HCT116 (cell line): ENCODE measurements around the gene ADRA1B. TPM values are rescaled to one million over a fixed set of nuclear protein-coding genes. Genes with fewer than 3 reads are reported as not detected.
A peak's percentile ranks its signal among the peaks of the same experiment; 100 is the strongest.

Experiments used
- ATAC-seq: fragments of 200-7000 bp; cut with Tn5 transposase; 2 replicates; pipeline ENCODE4 v1.9.1; 2020; ENCODE audit warnings: mild to moderate bottlenecking, moderate library complexity
- BruUV-seq: library from RNA; stranded (reverse); fragments of 400-500 nt; replicated peaks from 2 replicates; lab custom pipeline; 2021; lab: Mats Ljungman, UMichigan
- CTCF ChIA-PET: fragments of 300-600 bp; sonication (Branson Sonifier 250); formaldehyde crosslinking; loops from one replicate; lab custom pipeline; 2021; ENCODE audit warnings: antibody characterized with exemption; lab: Charles Lee
- POLR2A ChIA-PET: fragments of 300-600, 350-600 bp; sonication (Branson Sonifier 250); formaldehyde crosslinking; loops from one replicate; lab custom pipeline; 2021; ENCODE audit warnings: antibody characterized with exemption; lab: Charles Lee
- RAD21 ChIA-PET, 2 experiments: fragments of 300-600 bp; sonication (Branson Sonifier 250); formaldehyde crosslinking; loops; one replicate each; lab custom pipeline; 2023; ENCODE audit warnings: low total read pairs in 2 of 2; ENCODE audit not compliant: uncharacterized antibody in 2 of 2, unreplicated experiment in 2 of 2, low non-redundant PET in 1 of 2; lab: Charles Lee
- DNase-seq: peaks from one replicate; pipeline ENCODE4 v3.0.0-alpha.2; 2010; ENCODE audit warnings: low read depth, low spot score
- H2AFZ ChIP-seq: fragments of 200-600 bp; shearing (Covaris generic), sonication (generic); 2 replicates; pipeline ENCODE4 v1.6.1; 2017; ENCODE audit warnings: low read depth, mixed run types, mixed read lengths, antibody characterized with exemption, low read length; ENCODE audit not compliant: poor library complexity, severe bottlenecking
- H3K27ac ChIP-seq: 2 replicates; pipeline ENCODE4 v1.5.1; 2012; ENCODE audit warnings: low read depth, low read length
- H3K27me3 ChIP-seq: fragments of 200-600 bp; sonication (generic); 2 replicates; pipeline ENCODE4 v1.6.1; 2016; ENCODE audit warnings: mixed run types, low read length, mixed read lengths; ENCODE audit not compliant: insufficient read depth
- H3K36me3 ChIP-seq, 2 experiments: fragments of 200-500 bp in 1 of 2; fragments of 200-600 bp in 1 of 2; sonication (Bioruptor generic) in 1 of 2; sonication (generic) in 1 of 2; 2 replicates each; pipeline versions ENCODE4 v1.5.1 to v1.6.1; 2014 to 2016; ENCODE audit warnings: low read length in 2 of 2, inconsistent platforms in 1 of 2, mixed read lengths in 1 of 2, mixed run types in 1 of 2; ENCODE audit not compliant: insufficient read depth in 2 of 2, control insufficient read depth in 1 of 2
- H3K4me1 ChIP-seq, 2 experiments: fragments of 200-600 bp in 1 of 2; sonication (generic) in 1 of 2; 2 replicates each; pipeline versions ENCODE4 v1.5.1 to v1.6.1; 2012 to 2017; ENCODE audit warnings: low read length in 2 of 2, inconsistent platforms in 1 of 2, mild to moderate bottlenecking in 1 of 2, mixed read lengths in 1 of 2, mixed run types in 1 of 2, moderate library complexity in 1 of 2; ENCODE audit not compliant: insufficient read depth in 2 of 2, control insufficient read depth in 1 of 2
- H3K4me2 ChIP-seq: fragments of 200-600 bp; sonication (generic); 2 replicates; pipeline ENCODE4 v1.6.1; 2017; ENCODE audit warnings: mixed run types, low read length, mixed read lengths
- H3K4me3 ChIP-seq, 2 experiments: fragments of 200-600 bp in 1 of 2; sonication (generic) in 1 of 2; replicated peaks in 1 of 2; 2 replicates each; pipeline ENCODE4 v1.5.1; 2011 to 2016; ENCODE audit warnings: low read length in 2 of 2, control low read depth in 1 of 2, low read depth in 1 of 2, mild to moderate bottlenecking in 1 of 2, mixed read lengths in 1 of 2, mixed run types in 1 of 2
- H3K79me2 ChIP-seq: fragments of 200-600 bp; sonication (generic); 2 replicates; pipeline ENCODE4 v1.6.1; 2017; ENCODE audit warnings: mild to moderate bottlenecking, mixed run types, low read length, moderate library complexity, mixed read lengths; ENCODE audit not compliant: insufficient read depth
- H3K9ac ChIP-seq: fragments of 200-600 bp; sonication (generic); 2 replicates; pipeline ENCODE4 v1.6.1; 2016; ENCODE audit warnings: low read length, mixed read lengths
- H3K9me2 ChIP-seq: fragments of 200-600 bp; sonication (generic), shearing (Covaris generic); 2 replicates; pipeline ENCODE4 v1.6.1; 2017; ENCODE audit warnings: mixed run types, mild to moderate bottlenecking, moderate library complexity; ENCODE audit not compliant: insufficient read depth
- H3K9me3 ChIP-seq, 2 experiments: fragments of 200-500 bp in 1 of 2; fragments of 200-600 bp in 1 of 2; sonication (Bioruptor generic) in 1 of 2; sonication (generic) in 1 of 2; 2 replicates each; pipeline ENCODE4 v1.6.1; 2014 to 2017; ENCODE audit warnings: low read length in 2 of 2, mixed read lengths in 2 of 2, inconsistent platforms in 1 of 2, low read depth in 1 of 2, mild to moderate bottlenecking in 1 of 2, mixed run types in 1 of 2, moderate library complexity in 1 of 2; ENCODE audit not compliant: control insufficient read depth in 1 of 2, insufficient read depth in 1 of 2
- H4K20me1 ChIP-seq: fragments of 200-600 bp; sonication (generic), shearing (Covaris generic); 2 replicates; pipeline ENCODE4 v1.6.1; 2017; ENCODE audit warnings: mixed run types, mild to moderate bottlenecking, moderate library complexity; ENCODE audit not compliant: insufficient read depth
- CBX3 ChIP-seq: IDR thresholded peaks from 2 replicates; pipeline ENCODE4 v1.6.1; 2012; ENCODE audit warnings: low read depth
- RAD21 ChIP-seq: IDR thresholded peaks from 2 replicates; pipeline ENCODE4 v1.6.1; 2012; ENCODE audit warnings: low read depth, mild to moderate bottlenecking
- intact Hi-C: fragments of 100-400 bp; cut with micrococcal nuclease; formaldehyde crosslinking; loops from 2 replicates; pipeline ENCODE4 v1.10.0; 2022
- total RNA-seq: library from RNA; stranded (reverse); gene quantifications from one replicate; pipeline ENCODE4 v1.2.1, GENCODE V29; 2021; ENCODE audit not compliant: unreplicated experiment
- TF ChIP-seq, protein P1 (sequence below), 3 experiments: fragments of 200-600 bp in 1 of 3; sonication (generic) in 1 of 3; IDR thresholded peaks in 2 of 3; conservative IDR thresholded peaks in 1 of 3; 2 replicates each; pipeline ENCODE4 v1.5.1; 2012 to 2017; ENCODE audit warnings: low read depth in 2 of 3, low read length in 2 of 3, antibody characterized with exemption in 1 of 3, borderline replicate concordance in 1 of 3, control low read depth in 1 of 3, mild to moderate bottlenecking in 1 of 3, mixed read lengths in 1 of 3, mixed run types in 1 of 3, moderate library complexity in 1 of 3; ENCODE audit not compliant: insufficient read depth in 1 of 3

Gene ADRA1B
- total RNA-seq, 1 experiment from 2014 or later = not detected

GRCh38 chr5:159947708-159948358 lies 31.6 kb downstream of the ADRA1B start:
- intact Hi-C loops = no loop called here
- Histone ChIP-seq H3K27me3 (no peaks in the 10 kb centered on the region), H3K9me2 (no peaks in the 10 kb centered on the region), H4K20me1 (no peaks in the 10 kb centered on the region), H3K79me2 (no peaks in the 10 kb centered on the region), H2AFZ (no peak overlapping the region), H3K9me3 (no peaks in the 10 kb centered on the region), H3K4me2 (no peak overlapping the region), H3K36me3 (no peaks in the 10 kb centered on the region), H3K4me3 (no peak overlapping the region), H3K4me1 (peaks cover 0 to 4% of the 10 kb centered on the region in 2 experiments; a peak in 1 of 4 replicates), H3K27ac (no peak overlapping the region), H3K9ac (no peak overlapping the region)
- CTCF ChIA-PET = interaction anchor here (0.9 kb wide), 1 partner anchor 14 kb away, joined by 3 read pairs; no protein-coding TSS in a partner anchor
- TF ChIP-seq CBX3 = no peak
- RAD21 ChIA-PET = no interaction called here
- POLR2A ChIA-PET = interaction anchor here (1.4 kb wide), 1 partner anchor 9 kb away, joined by 3 read pairs; no protein-coding TSS in a partner anchor
- DNase-seq (no peak), ATAC-seq (no peak)
- BruUV-seq = no TSS peak

- Histone ChIP-seq H3K36me3 (no peaks in the 10 kb centered on the region), H3K27me3 (no peaks in the 10 kb centered on the region), H3K4me1 (peaks cover 0 to 14% of the 10 kb centered on the region in 2 experiments; a peak in 2 of 4 replicates), H2AFZ (peak overlapping the region; percentile 87), H3K27ac (no peak overlapping the region), H3K9ac (no peak overlapping the region), H3K4me3 (no peak overlapping the region), H3K4me2 (peak overlapping the region; percentile 5), H3K79me2 (no peaks in the 10 kb centered on the region), H3K9me3 (no peaks in the 10 kb centered on the region), H3K9me2 (no peaks in the 10 kb centered on the region), H4K20me1 (no peaks in the 10 kb centered on the region)
- peak; percentile 22 for DNase-seq
- ChIA-PET RAD21 (interaction anchor here in 1 of 2 experiments (0.5 kb wide), 1 partner anchor 436 kb away, joined by 3 read pairs; no protein-coding TSS in a partner anchor), CTCF (no interaction called here), POLR2A (no interaction called here)
- TF ChIP-seq CBX3 (no peak), RAD21 (peak; percentile 48)
- TF ChIP-seq, protein P1, sequence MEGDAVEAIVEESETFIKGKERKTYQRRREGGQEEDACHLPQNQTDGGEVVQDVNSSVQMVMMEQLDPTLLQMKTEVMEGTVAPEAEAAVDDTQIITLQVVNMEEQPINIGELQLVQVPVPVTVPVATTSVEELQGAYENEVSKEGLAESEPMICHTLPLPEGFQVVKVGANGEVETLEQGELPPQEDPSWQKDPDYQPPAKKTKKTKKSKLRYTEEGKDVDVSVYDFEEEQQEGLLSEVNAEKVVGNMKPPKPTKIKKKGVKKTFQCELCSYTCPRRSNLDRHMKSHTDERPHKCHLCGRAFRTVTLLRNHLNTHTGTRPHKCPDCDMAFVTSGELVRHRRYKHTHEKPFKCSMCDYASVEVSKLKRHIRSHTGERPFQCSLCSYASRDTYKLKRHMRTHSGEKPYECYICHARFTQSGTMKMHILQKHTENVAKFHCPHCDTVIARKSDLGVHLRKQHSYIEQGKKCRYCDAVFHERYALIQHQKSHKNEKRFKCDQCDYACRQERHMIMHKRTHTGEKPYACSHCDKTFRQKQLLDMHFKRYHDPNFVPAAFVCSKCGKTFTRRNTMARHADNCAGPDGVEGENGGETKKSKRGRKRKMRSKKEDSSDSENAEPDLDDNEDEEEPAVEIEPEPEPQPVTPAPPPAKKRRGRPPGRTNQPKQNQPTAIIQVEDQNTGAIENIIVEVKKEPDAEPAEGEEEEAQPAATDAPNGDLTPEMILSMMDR (IDR thresholded peaks at IDR 0.05 in 2 of 3, conservative IDR thresholded peaks at IDR 0.05 in 1 of 3; ENCODE audit: borderline replicate concordance in 1 of 3, insufficient read depth in 1 of 3, low read depth in 2 of 3, low read length in 2 of 3) = peak in 2 of 3 experiments; percentile 65 to 68; a peak in 5 of 6 replicates
- BruUV-seq = no TSS peak
- peak; percentile 97 for ATAC-seq
- intact Hi-C loops = no loop called here
Observed at GRCh38 chr5:159951387-159951786, 35.1 kb downstream of the ADRA1B start.
